Measurements from ENCODE around the gene CYTH4. TPM values are rescaled to one million over a fixed set of nuclear protein-coding genes. Genes with fewer than 3 reads are reported as not detected.

The CYTH4 gene
- total and polyA plus RNA-seq, 10 of the 15 experiments (the other 5 are each of a cell fraction or from before 2014, with no cell fraction given) = 1.5 to 27.3 (median 16.9) TPM

GRCh38 chr22:37253126-37253660 is 29.1 kb upstream of the CYTH4 start:
- no peak overlapping the region for H3K9ac ChIP-seq (ENCODE audit: control insufficient read depth, insufficient read depth, low read length)
- H3K4me3 ChIP-seq = no peak overlapping the region
- ChIA-PET RAD21 (ENCODE audit: unreplicated experiment) (interaction anchor here (1.9 to 6.6 kb wide), 2 partner anchors 10 to 53 kb away, joined by 6 to 84 read pairs; partner anchors contain the start of gene RAC2), POLR2A (interaction anchor here (0.5 to 4.3 kb wide), 2 partner anchors 8 to 30 kb away, joined by 8 to 36 read pairs; partner anchors contain the start of gene RAC2), SMC1A (ENCODE audit: uncharacterized antibody, unreplicated experiment) (interaction anchor here (1.3 to 5.6 kb wide), 3 partner anchors 8 to 23 kb away, joined by 3 to 58 read pairs (median 5); partner anchors contain the start of gene RAC2), CTCF (interaction anchor here (0.7 to 3.2 kb wide), 5 partner anchors 9 to 219 kb away, joined by 3 to 11 read pairs (median 3); partner anchors contain the start of gene RAC2)
- ATAC-seq (no peak), DNase-seq (ENCODE audit: low read depth, low spot score) (no peak), FAIRE-seq (no peak)
- BruUV-seq (replicated peaks) = no TSS peak
- WGBS (ENCODE audit: insufficient coverage, insufficient replicate concordance, low lambda C conversion rate, missing lambda C conversion rate) = 70% methylated on average over 7 of the region's 7 CpGs
- H3K9me3 ChIP-seq (replicated peaks; ENCODE audit: control insufficient read depth, insufficient read depth, low read length) = no peaks in the 10 kb centered on the region
- H3K27me3 ChIP-seq (replicated peaks in 1 of 2; ENCODE audit: control insufficient read depth in 2 of 2, insufficient read depth in 2 of 2, low read length in 1 of 2) = no peaks in the 10 kb centered on the region
- H2AFZ ChIP-seq (ENCODE audit: control insufficient read depth, low read depth, low read length) = no peak overlapping the region
- intact Hi-C loops (cut with micrococcal nuclease; ENCODE audit: unreplicated experiment) = no loop called here
- no peaks in the 10 kb centered on the region for H4K20me1 ChIP-seq (ENCODE audit: control insufficient read depth, insufficient read depth)
- no peak overlapping the region for H3K27ac ChIP-seq (ENCODE audit: control insufficient read depth, insufficient read depth)
- in situ Hi-C loops (cut with MboI) = no loop called here
- peaks cover 13% of the 10 kb centered on the region for H3K4me1 ChIP-seq (ENCODE audit: control insufficient read depth, insufficient read depth, low read length)
- H3K4me2 ChIP-seq (ENCODE audit: control insufficient read depth, insufficient read depth) = no peak overlapping the region
- H3K36me3 ChIP-seq (ENCODE audit: control insufficient read depth in 2 of 2, insufficient read depth in 2 of 2, low read length in 1 of 2) = no peaks in the 10 kb centered on the region
- H3K79me2 ChIP-seq (ENCODE audit: control insufficient read depth, insufficient read depth, low read length) = no peaks in the 10 kb centered on the region
- no peak for TF ChIP-seq MXI1 (IDR thresholded peaks at IDR 0.05; ENCODE audit: low read depth, low read length)
- no peak for TF ChIP-seq NBN (IDR thresholded peaks at IDR 0.05)
- TF ChIP-seq SIX5 (IDR thresholded peaks at IDR 0.05; ENCODE audit: low read depth, low read length, severe bottlenecking) = no peak
- no peak for TF ChIP-seq RCOR1 (conservative IDR thresholded peaks at IDR 0.05; ENCODE audit: low read depth, low read length)
- TF ChIP-seq NR2C1 (IDR thresholded peaks at IDR 0.05) = no peak
- no peak for TF ChIP-seq BRCA1 (IDR thresholded peaks at IDR 0.05; ENCODE audit: low read depth, low read length)
- no peak for TF ChIP-seq ZBTB40 (IDR thresholded peaks at IDR 0.05; ENCODE audit: borderline replicate concordance)
- TF ChIP-seq ZZZ3 (IDR thresholded peaks at IDR 0.05; ENCODE audit: control insufficient read depth, insufficient read length, low read depth) = no peak
- no peak for TF ChIP-seq NFYB (IDR thresholded peaks at IDR 0.05; ENCODE audit: insufficient read depth, low read depth, low read length)
- no peak for TF ChIP-seq ZNF217 (IDR thresholded peaks at IDR 0.05)
- TF ChIP-seq CHD2 (IDR thresholded peaks at IDR 0.05; ENCODE audit: borderline replicate concordance, low read depth, low read length) = no peak
- TF ChIP-seq, protein P1, sequence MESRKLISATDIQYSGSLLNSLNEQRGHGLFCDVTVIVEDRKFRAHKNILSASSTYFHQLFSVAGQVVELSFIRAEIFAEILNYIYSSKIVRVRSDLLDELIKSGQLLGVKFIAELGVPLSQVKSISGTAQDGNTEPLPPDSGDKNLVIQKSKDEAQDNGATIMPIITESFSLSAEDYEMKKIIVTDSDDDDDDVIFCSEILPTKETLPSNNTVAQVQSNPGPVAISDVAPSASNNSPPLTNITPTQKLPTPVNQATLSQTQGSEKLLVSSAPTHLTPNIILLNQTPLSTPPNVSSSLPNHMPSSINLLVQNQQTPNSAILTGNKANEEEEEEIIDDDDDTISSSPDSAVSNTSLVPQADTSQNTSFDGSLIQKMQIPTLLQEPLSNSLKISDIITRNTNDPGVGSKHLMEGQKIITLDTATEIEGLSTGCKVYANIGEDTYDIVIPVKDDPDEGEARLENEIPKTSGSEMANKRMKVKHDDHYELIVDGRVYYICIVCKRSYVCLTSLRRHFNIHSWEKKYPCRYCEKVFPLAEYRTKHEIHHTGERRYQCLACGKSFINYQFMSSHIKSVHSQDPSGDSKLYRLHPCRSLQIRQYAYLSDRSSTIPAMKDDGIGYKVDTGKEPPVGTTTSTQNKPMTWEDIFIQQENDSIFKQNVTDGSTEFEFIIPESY (IDR thresholded peaks at IDR 0.05) = no peak
- TF ChIP-seq, protein P2, sequence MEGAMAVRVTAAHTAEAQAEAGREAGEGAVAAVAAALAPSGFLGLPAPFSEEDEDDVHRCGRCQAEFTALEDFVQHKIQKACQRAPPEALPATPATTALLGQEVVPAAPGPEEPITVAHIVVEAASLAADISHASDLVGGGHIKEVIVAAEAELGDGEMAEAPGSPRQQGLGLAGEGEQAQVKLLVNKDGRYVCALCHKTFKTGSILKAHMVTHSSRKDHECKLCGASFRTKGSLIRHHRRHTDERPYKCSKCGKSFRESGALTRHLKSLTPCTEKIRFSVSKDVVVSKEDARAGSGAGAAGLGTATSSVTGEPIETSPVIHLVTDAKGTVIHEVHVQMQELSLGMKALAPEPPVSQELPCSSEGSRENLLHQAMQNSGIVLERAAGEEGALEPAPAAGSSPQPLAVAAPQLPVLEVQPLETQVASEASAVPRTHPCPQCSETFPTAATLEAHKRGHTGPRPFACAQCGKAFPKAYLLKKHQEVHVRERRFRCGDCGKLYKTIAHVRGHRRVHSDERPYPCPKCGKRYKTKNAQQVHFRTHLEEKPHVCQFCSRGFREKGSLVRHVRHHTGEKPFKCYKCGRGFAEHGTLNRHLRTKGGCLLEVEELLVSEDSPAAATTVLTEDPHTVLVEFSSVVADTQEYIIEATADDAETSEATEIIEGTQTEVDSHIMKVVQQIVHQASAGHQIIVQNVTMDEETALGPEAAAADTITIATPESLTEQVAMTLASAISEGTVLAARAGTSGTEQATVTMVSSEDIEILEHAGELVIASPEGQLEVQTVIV (IDR thresholded peaks at IDR 0.05; ENCODE audit: borderline replicate concordance, partially characterized antibody) = no peak
- no peak for TF ChIP-seq ATF2 (IDR thresholded peaks at IDR 0.05; ENCODE audit: low read length)

All from GM12878 (cell line).